ENCODE results near the gene BLNK. TPM values are rescaled to one million over a fixed set of nuclear protein-coding genes. Genes with fewer than 3 reads are reported as not detected.

Gene BLNK
- total and polyA plus RNA-seq, 9 of the 15 experiments (the other 6 are each of a cell fraction or from before 2014, with no cell fraction given): not detected

- ChIA-PET POLR2A (no interaction called here), CTCF (ENCODE audit: low intra/inter-chr PET ratio) (no interaction called here)
- H3K27me3 ChIP-seq (ENCODE audit: control insufficient read depth in 2 of 2, insufficient read depth in 2 of 2, low read length in 2 of 2): peaks cover 0 to 13% of the 10 kb centered on the region in 2 experiments; a peak in 2 of 5 replicates
- TF ChIP-seq EWSR1 (IDR thresholded peaks at IDR 0.05; ENCODE audit: borderline replicate concordance, low read depth, partially characterized antibody) (no peak), KDM4B (IDR thresholded peaks at IDR 0.05; ENCODE audit: borderline replicate concordance in 2 of 2, low read depth in 1 of 2) (no peak), PKNOX1 (IDR thresholded peaks at IDR 0.05) (no peak), ATF4 (CRISPR knock-in tag; IDR thresholded peaks at IDR 0.05) (no peak), ZHX1 (conservative IDR thresholded peaks at IDR 0.05; ENCODE audit: low read length) (no peak), CLOCK (CRISPR knock-in tag; IDR thresholded peaks at IDR 0.05; ENCODE audit: borderline replicate concordance) (no peak), ZBTB17 (CRISPR knock-in tag; IDR thresholded peaks at IDR 0.05) (no peak), KDM5B (IDR thresholded peaks at IDR 0.05; ENCODE audit: insufficient replicate concordance, low read depth, low read length) (no peak), JUN (IDR thresholded peaks at IDR 0.05; ENCODE audit: borderline replicate concordance, low read depth, low read length) (no peak), JUN (CRISPR knock-in tag; IDR thresholded peaks at IDR 0.05; ENCODE audit: borderline replicate concordance) (no peak), RBM17 (IDR thresholded peaks at IDR 0.05; ENCODE audit: borderline replicate concordance, low read depth, low read length) (no peak)
- WGBS (ENCODE audit: insufficient coverage, low coverage, missing lambda C conversion rate): 2% methylated on average over 5 of the region's 6 CpGs
- FAIRE-seq: no peak
- no peak overlapping the region for H3K4me3 ChIP-seq
- intact Hi-C loops (cut with micrococcal nuclease) (no loop called here), in situ Hi-C loops (cut with MboI) (no loop called here)
- no peaks in the 10 kb centered on the region for H3K79me2 ChIP-seq (ENCODE audit: control insufficient read depth, insufficient read depth, low read length)
- no peaks in the 10 kb centered on the region for H3K9me3 ChIP-seq (replicated peaks; ENCODE audit: control insufficient read depth, insufficient read depth, low read depth, low read length)
- H3K4me1 ChIP-seq (replicated peaks in 1 of 2; ENCODE audit: control insufficient read depth in 2 of 2, insufficient read depth in 2 of 2, low read length in 2 of 2): no peaks in the 10 kb centered on the region
- DNase-seq (ENCODE audit: extremely low read depth in 1 of 4, low spot score in 3 of 4): no peak
- H4K20me1 ChIP-seq (replicated peaks; ENCODE audit: control insufficient read depth, insufficient read depth, low read length): no peaks in the 10 kb centered on the region
- no peaks in the 10 kb centered on the region for H3K9me1 ChIP-seq (ENCODE audit: control insufficient read depth, insufficient read depth, low read length)
- H3K27ac ChIP-seq (ENCODE audit: extremely low read depth, low read depth, low read length): no peak overlapping the region
- H3K9ac ChIP-seq (ENCODE audit: insufficient read depth in 1 of 2, low read depth in 2 of 2, low read length in 2 of 2): no peak overlapping the region
- no TSS peak for BruUV-seq (replicated peaks)
- H3K4me2 ChIP-seq (ENCODE audit: insufficient read depth, low read length): no peak overlapping the region
- no peaks in the 10 kb centered on the region for H3K36me3 ChIP-seq (ENCODE audit: control insufficient read depth, insufficient read depth, low read length)
- no peak for ATAC-seq
- H2AFZ ChIP-seq (ENCODE audit: low read depth, low read length): no peak overlapping the region
Measured at GRCh38 chr10:96266118-96266770, 5.1 kb downstream of the BLNK start.

Data from K562 (cell line).